Lung (tissue), 16 donors: Measurements from ENCODE around the gene SAMD5. TPM values are rescaled to one million over a fixed set of nuclear protein-coding genes. Genes with fewer than 3 reads are reported as not detected.
A peak's percentile ranks its signal among the peaks of the same experiment; 100 is the strongest.

Experiments
- ATAC-seq: fragments of 200-7000 bp; cut with Tn5 transposase; one replicate; pipeline ENCODE4 v1.9.1; 2020; ENCODE audit warnings: moderate number of reproducible peaks; ENCODE audit not compliant: insufficient read depth, low FRiP score
- DNase-seq, 3 donors: peaks; one replicate each; pipeline ENCODE4 v3.0.0-alpha.2; 2013 to 2017
- H3K27ac ChIP-seq, 2 donors: one replicate each; pipeline ENCODE4 v1.5.1; 2013; ENCODE audit warnings: mild to moderate bottlenecking in 2 of 2, moderate library complexity in 2 of 2, control low read depth in 1 of 2, inconsistent platforms in 1 of 2, low read depth in 1 of 2, low read length in 1 of 2
- H3K27me3 ChIP-seq, 3 donors: one replicate each; pipeline ENCODE4 v1.5.1; 2013; ENCODE audit warnings: low read length in 2 of 3; ENCODE audit not compliant: control insufficient read depth in 3 of 3, insufficient read depth in 3 of 3
- H3K36me3 ChIP-seq, 4 donors: one replicate each; pipeline ENCODE4 v1.5.1; 2013; ENCODE audit warnings: low read length in 4 of 4, mild to moderate bottlenecking in 1 of 4, moderate library complexity in 1 of 4; ENCODE audit not compliant: control insufficient read depth in 4 of 4, insufficient read depth in 4 of 4
- H3K4me1 ChIP-seq, 5 donors: one replicate each; pipeline ENCODE4 v1.5.1; 2013; ENCODE audit warnings: low read length in 5 of 5, mild to moderate bottlenecking in 2 of 5, moderate library complexity in 1 of 5; ENCODE audit not compliant: control insufficient read depth in 5 of 5, insufficient read depth in 5 of 5
- H3K4me3 ChIP-seq: one replicate; pipeline ENCODE4 v1.5.1; 2013; ENCODE audit warnings: mild to moderate bottlenecking, control low read depth, moderate library complexity
- H3K9ac ChIP-seq, 2 donors: one replicate each; pipeline ENCODE4 v1.5.1; 2013; ENCODE audit warnings: low read length in 2 of 2, control low read depth in 1 of 2; ENCODE audit not compliant: insufficient read depth in 1 of 2
- H3K9me3 ChIP-seq, 4 donors: one replicate each; pipeline ENCODE4 v1.5.1; 2013; ENCODE audit warnings: low read length in 3 of 4, mild to moderate bottlenecking in 1 of 4, moderate library complexity in 1 of 4; ENCODE audit not compliant: control insufficient read depth in 4 of 4, insufficient read depth in 3 of 4
- WGBS, 2 donors: extraction: QIAGEN DNeasy Blood & Tissue Kit; methylation state at CpG; one replicate each; pipeline ENCODE4 v1.1.7; 2013; 5-methylcytosine and 5-hydroxymethylcytosine counted together
- long read RNA-seq, 5 donors: transcript quantifications; one replicate each; lab custom pipeline, GENCODE V29; 2026
- polyA plus RNA-seq, 2 donors: library from polyadenylated mRNA; stranded (reverse); fragments of 200-250 nt; gene quantifications; one replicate each; pipeline ENCODE4 v1.2.1, GENCODE V29; 2013
- total RNA-seq, 2 donors: library from RNA; depleted of rRNA in 1 of 2; stranded (reverse); fragments of >200 nt in 1 of 2; gene quantifications; one replicate each; pipeline ENCODE4 v1.2.1, GENCODE V29; 2014 to 2021
- TF ChIP-seq, protein P1 (sequence below): IDR thresholded peaks from 2 replicates; pipeline ENCODE4 v1.5.1; 2012; ENCODE audit warnings: mild to moderate bottlenecking; ENCODE audit errors: control extremely low read depth, extremely low read depth
- donor health status: control.
- donor health status: control.
- donor health status: Bipolar disorder and iron deficiency.
- donor health status: healthy.
- donor health status: DM: yes; HTN: yes; CAD: no.

SAMD5 gene
- total RNA-seq, result 10 to 100 TPM in 1 of 2 donors, 1 to 10 TPM in 1; 7.9 to 35.5 TPM
- polyA plus RNA-seq, result 1 to 10 TPM; 2.0 to 4.1 TPM
- long read RNA-seq, donor 1, full-length matches to known transcripts, result 7 of 7 reads
- long read RNA-seq, donor 1, partial matches to known transcripts, result 0 of 7 reads
- long read RNA-seq, donor 1, other reads (novel, unspliced or antisense), result 0 of 7 reads
- long read RNA-seq, donor 2, result 0 reads
- long read RNA-seq, donor 3, full-length matches to known transcripts, result 2 of 2 reads
- long read RNA-seq, donor 3, partial matches to known transcripts, result 0 of 2 reads
- long read RNA-seq, donor 3, other reads (novel, unspliced or antisense), result 0 of 2 reads
- long read RNA-seq, donor 4, full-length matches to known transcripts, result 4 of 4 reads
- long read RNA-seq, donor 4, partial matches to known transcripts, result 0 of 4 reads
- long read RNA-seq, donor 4, other reads (novel, unspliced or antisense), result 0 of 4 reads
- long read RNA-seq, donor 5, full-length matches to known transcripts, result 3 of 3 reads
- long read RNA-seq, donor 5, partial matches to known transcripts, result 0 of 3 reads
- long read RNA-seq, donor 5, other reads (novel, unspliced or antisense), result 0 of 3 reads

DNA sequence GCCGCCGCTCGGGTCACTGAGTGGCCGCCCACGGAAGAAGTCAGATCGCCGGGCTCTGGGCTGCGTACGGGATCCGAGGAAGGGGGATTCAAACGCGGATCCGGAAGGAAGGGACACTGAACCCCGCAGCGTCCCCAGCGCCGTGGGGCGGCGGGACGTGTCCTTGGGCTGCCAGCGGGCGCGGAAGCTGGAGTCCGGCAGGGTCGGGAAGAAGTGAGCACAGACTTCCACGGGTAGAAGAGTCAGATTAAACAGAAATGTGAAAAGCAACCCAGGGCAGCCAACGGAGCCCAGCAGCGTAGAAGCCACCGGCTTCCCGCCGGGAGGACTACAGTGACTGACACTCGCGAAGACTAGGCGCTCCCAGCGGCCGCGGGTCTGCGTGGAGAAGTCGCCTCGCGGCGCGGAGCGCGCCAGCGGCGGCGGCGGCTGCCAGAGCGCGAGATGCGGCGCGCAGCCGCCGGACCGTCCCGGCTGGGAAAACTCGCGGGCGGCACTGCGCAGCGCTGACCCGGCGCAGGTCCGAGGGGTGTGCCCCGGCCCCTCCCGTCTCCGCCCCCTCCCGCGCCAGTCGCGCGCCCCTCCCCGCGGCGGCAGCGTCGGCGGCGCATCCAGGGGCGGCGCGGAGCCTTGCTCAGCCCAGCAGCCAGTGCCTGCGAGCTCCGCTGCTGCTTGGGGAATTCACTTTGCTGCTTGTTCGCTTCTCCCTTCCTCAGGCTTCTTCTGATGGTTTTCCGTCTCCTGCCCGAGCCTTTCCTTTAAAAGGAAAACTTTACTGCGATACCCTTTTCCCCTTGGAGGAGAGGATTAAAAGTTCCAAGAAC lies at the start of gene SAMD5:
SAMD5 (plus strand) TSS at position 649 of the 824 bp plus-strand sequence. CDS start 239 bp downstream, outside the sequence.
- peaks cover 2 to 27% (median 7%) of the 10 kb centered on the region in 5 donors for H3K4me1 ChIP-seq
- WGBS, 2 donors, result 1% methylated on average over 71 to 90 of the region's 90 CpGs
- peaks cover 0 to 3% (median 0%) of the 10 kb centered on the region in 4 donors for H3K9me3 ChIP-seq
- ATAC-seq (peak; percentile 88), DNase-seq (peak; percentile 85 to 91 (median 86))
- TF ChIP-seq, protein P1, sequence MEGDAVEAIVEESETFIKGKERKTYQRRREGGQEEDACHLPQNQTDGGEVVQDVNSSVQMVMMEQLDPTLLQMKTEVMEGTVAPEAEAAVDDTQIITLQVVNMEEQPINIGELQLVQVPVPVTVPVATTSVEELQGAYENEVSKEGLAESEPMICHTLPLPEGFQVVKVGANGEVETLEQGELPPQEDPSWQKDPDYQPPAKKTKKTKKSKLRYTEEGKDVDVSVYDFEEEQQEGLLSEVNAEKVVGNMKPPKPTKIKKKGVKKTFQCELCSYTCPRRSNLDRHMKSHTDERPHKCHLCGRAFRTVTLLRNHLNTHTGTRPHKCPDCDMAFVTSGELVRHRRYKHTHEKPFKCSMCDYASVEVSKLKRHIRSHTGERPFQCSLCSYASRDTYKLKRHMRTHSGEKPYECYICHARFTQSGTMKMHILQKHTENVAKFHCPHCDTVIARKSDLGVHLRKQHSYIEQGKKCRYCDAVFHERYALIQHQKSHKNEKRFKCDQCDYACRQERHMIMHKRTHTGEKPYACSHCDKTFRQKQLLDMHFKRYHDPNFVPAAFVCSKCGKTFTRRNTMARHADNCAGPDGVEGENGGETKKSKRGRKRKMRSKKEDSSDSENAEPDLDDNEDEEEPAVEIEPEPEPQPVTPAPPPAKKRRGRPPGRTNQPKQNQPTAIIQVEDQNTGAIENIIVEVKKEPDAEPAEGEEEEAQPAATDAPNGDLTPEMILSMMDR, result no peak
- H3K27me3 ChIP-seq, result no peaks in the 10 kb centered on the region
- H3K36me3 ChIP-seq, result no peaks in the 10 kb centered on the region
- H3K9ac ChIP-seq, result peak within 1 kb of the TSS in 1 of 2 donors; percentile 81
- peak within 1 kb of the TSS in 1 of 2 donors; percentile 88 for H3K27ac ChIP-seq
- H3K4me3 ChIP-seq, result peak within 1 kb of the TSS; percentile 62

DNA sequence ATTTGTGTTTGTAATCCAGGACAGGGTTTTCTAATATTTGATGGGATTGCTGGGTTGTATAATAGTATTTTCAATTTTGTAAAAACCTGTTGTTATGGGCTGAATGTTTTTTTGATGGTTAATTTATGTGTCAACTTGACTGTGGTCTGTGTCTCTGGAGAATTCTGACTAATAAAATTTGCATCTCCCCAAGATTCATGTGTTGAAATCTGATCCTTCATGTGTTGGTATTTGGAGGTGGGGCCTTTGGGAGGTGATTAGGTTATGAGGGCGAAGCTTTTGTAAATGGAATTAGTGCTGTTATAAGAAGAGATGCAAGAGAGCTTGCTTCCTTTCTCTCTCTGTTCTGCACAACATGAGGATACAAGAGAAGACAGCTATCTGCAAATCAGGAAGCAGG lies 48.7 kb upstream of the SAMD5 start:
- Histone ChIP-seq H3K27me3 (no peaks in the 10 kb centered on the region), H3K27ac (no peak overlapping the region), H3K9me3 (no peaks in the 10 kb centered on the region), H3K4me1 (peaks cover 0 to 4% (median 0%) of the 10 kb centered on the region in 5 donors), H3K4me3 (no peak overlapping the region), H3K9ac (no peak overlapping the region), H3K36me3 (no peaks in the 10 kb centered on the region)
- no peak for DNase-seq
- no peak for ATAC-seq
- TF ChIP-seq, protein P1, result no peak
- WGBS, 2 donors, result 80 to 86% methylated on average over 1 of the region's 1 CpG

DNA sequence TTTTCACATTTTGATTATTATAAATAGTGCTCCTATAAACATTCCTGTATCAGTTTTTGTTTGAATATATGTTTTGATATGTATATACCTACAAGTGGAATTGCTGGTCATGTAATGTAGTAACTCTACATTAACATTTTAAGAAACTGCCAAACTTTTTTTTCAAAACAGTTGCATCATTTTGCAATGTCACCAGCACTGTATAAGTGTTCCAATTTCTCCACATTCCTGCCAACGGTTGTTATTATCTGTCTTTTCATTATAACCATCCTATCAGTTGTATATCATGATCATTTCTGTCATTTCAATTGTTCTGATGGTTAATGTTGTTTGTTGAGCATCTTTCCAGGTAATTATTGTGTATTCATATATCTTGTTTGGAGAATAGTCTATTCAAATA lies 44.8 kb upstream of the SAMD5 start:
- DNase-seq (no peak), ATAC-seq (no peak)
- Histone ChIP-seq H3K9ac (no peak overlapping the region), H3K4me1 (peaks cover 0 to 4% (median 0%) of the 10 kb centered on the region in 5 donors), H3K36me3 (no peaks in the 10 kb centered on the region), H3K9me3 (no peaks in the 10 kb centered on the region), H3K27ac (no peak overlapping the region), H3K4me3 (no peak overlapping the region), H3K27me3 (no peaks in the 10 kb centered on the region)
- TF ChIP-seq, protein P1, result no peak
- WGBS, 2 donors, result 36 to 52% methylated on average over 1 of the region's 1 CpG
